ENCODE results near the gene ZNF79. TPM values are rescaled to one million over a fixed set of nuclear protein-coding genes. Genes with fewer than 3 reads are reported as not detected.
A peak's percentile ranks its signal among the peaks of the same experiment; 100 is the strongest.

The ZNF79 gene
- total RNA-seq, 1 experiment from 2014 or later: 9.0 TPM

- TF ChIP-seq ARID4B (CRISPR knock-in tag; IDR thresholded peaks at IDR 0.05; ENCODE audit: borderline replicate concordance) (0 out of 2 replicates have a peak, but pooled peaks have one; percentile 49), ZNF263 (CRISPR knock-in tag; IDR thresholded peaks at IDR 0.05; ENCODE audit: low read depth) (no peak), TCF7 (CRISPR knock-in tag; IDR thresholded peaks at IDR 0.05; ENCODE audit: low read depth) (no peak)
Measured at GRCh38 chr9:127396253-127396807, 27.9 kb upstream of the ZNF79 start (continued).

GRCh38 chr9:127396808-127397645 is 27.2 kb upstream of the ZNF79 start, which contains the start of gene SLC2A8:
SLC2A8 (plus strand) TSS chr9:127397169; CDS start chr9:127397231, 62 bp downstream.
- ChIA-PET CTCF (interaction anchor here (0.6 to 3.7 kb wide), 38 partner anchors 9 to 483 kb away, joined by 3 to 44 read pairs (median 4); partner anchors contain the start of genes ANGPTL2, RALGPS1, TOR2A and ZNF79), POLR2A (interaction anchor here (0.6 to 2.1 kb wide), 14 partner anchors 10 to 337 kb away, joined by 3 to 12 read pairs (median 3); partner anchors contain the start of gene ZNF79)
- Mint-ChIP-seq H3K4me1 (peaks cover 13% of the 10 kb centered on the region), H3K36me3 (no peaks in the 10 kb centered on the region), H3K4me3 (peak within 1 kb of the TSS; percentile 80), H3K27ac (peak within 1 kb of the TSS; percentile 95), H3K9me3 (no peaks in the 10 kb centered on the region), H3K27me3 (ENCODE audit: low read depth) (peaks cover 17% of the 10 kb centered on the region)
- peak; percentile 97 for ATAC-seq
- peak; percentile 99 for DNase-seq (ENCODE audit: low spot score)
- TF ChIP-seq IRF2 (CRISPR knock-in tag; IDR thresholded peaks at IDR 0.05; ENCODE audit: borderline replicate concordance, low read depth): no peak
- peak; percentile 70; the same call in 1 of the 2 replicates for TF ChIP-seq E2F5 (CRISPR knock-in tag; IDR thresholded peaks at IDR 0.05)
- TF ChIP-seq RELA (CRISPR knock-in tag; IDR thresholded peaks at IDR 0.05; ENCODE audit: borderline replicate concordance): 0 out of 2 replicates have a peak, but pooled peaks have one; percentile 24
- TF ChIP-seq PREB (CRISPR knock-in tag; IDR thresholded peaks at IDR 0.05; ENCODE audit: borderline replicate concordance): no peak
- 0 out of 2 replicates have a peak, but pooled peaks have one; percentile 27 for TF ChIP-seq ZNF317 (CRISPR knock-in tag; IDR thresholded peaks at IDR 0.05; ENCODE audit: borderline replicate concordance, low read depth)
- no peak for TF ChIP-seq HMGA2 (CRISPR knock-in tag; IDR thresholded peaks at IDR 0.05)
- TF ChIP-seq GTF2I (CRISPR knock-in tag; conservative IDR thresholded peaks at IDR 0.05): no peak
- no peak for TF ChIP-seq MXD4 (CRISPR knock-in tag; IDR thresholded peaks at IDR 0.05; ENCODE audit: borderline replicate concordance)
- no peak for TF ChIP-seq TEAD4 (CRISPR knock-in tag; IDR thresholded peaks at IDR 0.05)
- TF ChIP-seq ZNF396 (CRISPR knock-in tag; IDR thresholded peaks at IDR 0.05; ENCODE audit: borderline replicate concordance): no peak
- TF ChIP-seq KAT7 (CRISPR knock-in tag; IDR thresholded peaks at IDR 0.05; ENCODE audit: borderline replicate concordance): peak; percentile 78; the same call in 1 of the 2 replicates
- 0 out of 2 replicates have a peak, but pooled peaks have one; percentile 37 for TF ChIP-seq ZBTB43 (CRISPR knock-in tag; IDR thresholded peaks at IDR 0.05)
- TF ChIP-seq NFYB (CRISPR knock-in tag; conservative IDR thresholded peaks at IDR 0.05; ENCODE audit: low read depth): peak; percentile 82
- TF ChIP-seq FOXP4 (CRISPR knock-in tag; IDR thresholded peaks at IDR 0.05): no peak
- no peak for TF ChIP-seq EMX1 (CRISPR knock-in tag; IDR thresholded peaks at IDR 0.05)
- no peak for TF ChIP-seq RORB (CRISPR knock-in tag; IDR thresholded peaks at IDR 0.05)
- 0 out of 2 replicates have a peak, but pooled peaks have one; percentile 24 for TF ChIP-seq IRF1 (CRISPR knock-in tag; IDR thresholded peaks at IDR 0.05)
- no peak for TF ChIP-seq NR2C2 (CRISPR knock-in tag; IDR thresholded peaks at IDR 0.05)
- peak; percentile 16; the same call in 1 of the 2 replicates for TF ChIP-seq TEAD1 (CRISPR knock-in tag; IDR thresholded peaks at IDR 0.05)
